KMS-11 (cell line): ENCODE measurements around the gene DDAH1.
"Not testable (repeated sequence)": the region's sequence is repeated elsewhere in the genome, so short reads cannot be mapped to it uniquely, and the experiment has no call there.

Source experiments
- H2AFZ ChIP-seq: fragments of 200-600 bp; sonication (generic); 2 replicates; pipeline ENCODE4 v1.6.1; 2016; ENCODE audit warnings: antibody characterized with exemption, mixed run types, low read depth
- H3K27ac ChIP-seq: fragments of 200-600 bp; sonication (generic); 2 replicates; pipeline ENCODE4 v1.6.1; 2016; ENCODE audit warnings: mild to moderate bottlenecking, mixed run types
- H3K27me3 ChIP-seq: fragments of 200-600 bp; sonication (generic); 2 replicates; pipeline ENCODE4 v1.6.1; 2017; ENCODE audit warnings: mild to moderate bottlenecking, low read depth, mixed run types, moderate library complexity; ENCODE audit not compliant: insufficient read depth
- H3K36me3 ChIP-seq: fragments of 200-600 bp; sonication (generic); 2 replicates; pipeline ENCODE4 v1.6.1; 2017; ENCODE audit warnings: mild to moderate bottlenecking, mixed run types; ENCODE audit not compliant: insufficient read depth
- H3K4me1 ChIP-seq: fragments of 200-600 bp; sonication (generic); 2 replicates; pipeline ENCODE4 v1.6.1; 2016; ENCODE audit warnings: mild to moderate bottlenecking, low read depth, mixed run types; ENCODE audit not compliant: poor library complexity, severe bottlenecking
- H3K4me2 ChIP-seq: fragments of 200-600 bp; sonication (generic); 2 replicates; pipeline ENCODE4 v1.7.0; 2016; ENCODE audit warnings: mild to moderate bottlenecking, mixed run types
- H3K4me3 ChIP-seq: fragments of 200-600 bp; sonication (generic); IDR thresholded peaks from 2 replicates; pipeline ENCODE4 v1.6.1; 2017; ENCODE audit warnings: low read depth, low read length, mixed read lengths; ENCODE audit not compliant: insufficient read depth
- H3K79me2 ChIP-seq: fragments of 200-600 bp; sonication (generic); 2 replicates; pipeline ENCODE4 v1.6.1; 2016; ENCODE audit warnings: low read depth, mixed run types; ENCODE audit not compliant: insufficient read depth
- H3K9ac ChIP-seq: fragments of 200-600 bp; sonication (generic); 2 replicates; pipeline ENCODE4 v1.6.1; 2016; ENCODE audit warnings: mild to moderate bottlenecking, mixed run types
- H4K20me1 ChIP-seq: fragments of 200-600 bp; sonication (generic); 2 replicates; pipeline ENCODE4 v1.6.1; 2016; ENCODE audit warnings: mild to moderate bottlenecking, mixed run types; ENCODE audit not compliant: insufficient read depth
- CTCF ChIP-seq: fragments of 200-600 bp; sonication (generic); conservative IDR thresholded peaks from 2 replicates; pipeline ENCODE4 v1.6.1; 2017; ENCODE audit warnings: low read depth, mild to moderate bottlenecking, antibody characterized with exemption, low read length, moderate library complexity, mixed read lengths

Gene DDAH1

GRCh38 chr1:85465099-85465785 is at the start of gene DDAH1:
Gene DDAH1, minus strand, starts transcription at chr1:85465159. Its CDS starts 114 bp downstream, at chr1:85465045.
- Histone ChIP-seq H3K27ac (no peak within 1 kb of the TSS), H3K4me2 (peak within 1 kb of the TSS; percentile 48; the same call in 1 of the 2 replicates), H4K20me1 (no peaks in the 10 kb centered on the region), H3K79me2 (no peaks in the 10 kb centered on the region), H3K9ac (peak within 1 kb of the TSS; percentile 30; the same call in 1 of the 2 replicates), H3K4me3 (no peak within 1 kb of the TSS), H2AFZ (peak within 1 kb of the TSS; percentile 78), H3K4me1 (no peaks in the 10 kb centered on the region), H3K36me3 (no peaks in the 10 kb centered on the region), H3K27me3 (no peaks in the 10 kb centered on the region)
- TF ChIP-seq CTCF: no peak

- not testable (repeated sequence) for H3K27ac ChIP-seq, H3K36me3 ChIP-seq, H3K27me3 ChIP-seq, H3K4me3 ChIP-seq, H3K79me2 ChIP-seq, H3K4me1 ChIP-seq, H4K20me1 ChIP-seq, H3K9ac ChIP-seq, H3K4me2 ChIP-seq, H2AFZ ChIP-seq
Observed at GRCh38 chr1:85513998-85514397, 49.0 kb upstream of the DDAH1 start.

GRCh38 chr1:85504417-85504816 is 39.5 kb upstream of the DDAH1 start:
- Histone ChIP-seq H4K20me1 (no peaks in the 10 kb centered on the region), H3K27me3 (no peaks in the 10 kb centered on the region), H3K36me3 (no peaks in the 10 kb centered on the region), H3K4me2 (no peak overlapping the region), H3K4me3 (no peak overlapping the region), H3K4me1 (no peaks in the 10 kb centered on the region), H2AFZ (no peak overlapping the region), H3K27ac (no peak overlapping the region), H3K79me2 (no peaks in the 10 kb centered on the region), H3K9ac (no peak overlapping the region)
- no peak for TF ChIP-seq CTCF

- Histone ChIP-seq H3K4me2 (no peak overlapping the region), H2AFZ (no peak overlapping the region)
- peak; percentile 32; the same call in 1 of the 2 replicates for TF ChIP-seq CTCF
Observed at GRCh38 chr1:85502625-85503083, 37.7 kb upstream of the DDAH1 start.

GRCh38 chr1:85502171-85502570 is 37.2 kb upstream of the DDAH1 start:
- Histone ChIP-seq H4K20me1 (no peaks in the 10 kb centered on the region), H2AFZ (no peak overlapping the region)

More at GRCh38 chr1:85502625-85503083, 37.7 kb upstream of the DDAH1 start:
- H3K9ac ChIP-seq: no peak overlapping the region
- no peaks in the 10 kb centered on the region for H3K79me2 ChIP-seq
- H3K4me3 ChIP-seq: no peak overlapping the region
- no peak overlapping the region for H3K27ac ChIP-seq
- no peaks in the 10 kb centered on the region for H4K20me1 ChIP-seq
- no peaks in the 10 kb centered on the region for H3K27me3 ChIP-seq
- no peaks in the 10 kb centered on the region for H3K36me3 ChIP-seq
- H3K4me1 ChIP-seq: no peaks in the 10 kb centered on the region

More at GRCh38 chr1:85502171-85502570, 37.2 kb upstream of the DDAH1 start:
- H3K27ac ChIP-seq: no peak overlapping the region
- H3K4me3 ChIP-seq: no peak overlapping the region
- H3K4me1 ChIP-seq: no peaks in the 10 kb centered on the region
- H3K36me3 ChIP-seq: no peaks in the 10 kb centered on the region
- no peak for TF ChIP-seq CTCF
- H3K4me2 ChIP-seq: no peak overlapping the region
- no peak overlapping the region for H3K9ac ChIP-seq
- no peaks in the 10 kb centered on the region for H3K27me3 ChIP-seq
- no peaks in the 10 kb centered on the region for H3K79me2 ChIP-seq
